Trophoblast cell (in vitro differentiated cells and primary cell): ENCODE data around the gene PRR5.

Source experiments
- DNase-seq, 2 donors: peaks; one replicate each; pipeline ENCODE4 v3.0.0-alpha.2; 2016
- H2AFZ ChIP-seq: 2 replicates; pipeline ENCODE4 v1.6.1; 2013; ENCODE audit warnings: low read length, moderate library complexity, mild to moderate bottlenecking; ENCODE audit not compliant: insufficient read depth, poor library complexity
- H2AK5ac ChIP-seq: 2 replicates; pipeline ENCODE4 v1.6.1; 2013; ENCODE audit warnings: mild to moderate bottlenecking, low read length
- H2BK120ac ChIP-seq: 2 replicates; pipeline ENCODE4 v1.6.1; 2013; ENCODE audit warnings: low read length, mild to moderate bottlenecking, moderate library complexity; ENCODE audit not compliant: insufficient read depth, poor library complexity
- H2BK12ac ChIP-seq: 2 replicates; pipeline ENCODE4 v1.6.1; 2013; ENCODE audit warnings: mild to moderate bottlenecking, low read length, moderate library complexity
- H2BK5ac ChIP-seq: 2 replicates; pipeline ENCODE4 v1.6.1; 2013; ENCODE audit warnings: low read length, low read depth, moderate library complexity, mild to moderate bottlenecking; ENCODE audit not compliant: poor library complexity
- H3K14ac ChIP-seq: 2 replicates; pipeline ENCODE4 v1.6.1; 2013; ENCODE audit warnings: mild to moderate bottlenecking, low read length
- H3K18ac ChIP-seq: 2 replicates; pipeline ENCODE4 v1.6.1; 2013; ENCODE audit warnings: mild to moderate bottlenecking, low read length
- H3K23ac ChIP-seq: 2 replicates; pipeline ENCODE4 v1.6.1; 2013; ENCODE audit warnings: low read length
- H3K27ac ChIP-seq: 2 replicates; pipeline ENCODE4 v1.5.1; 2013; ENCODE audit warnings: low read depth, mild to moderate bottlenecking, inconsistent platforms, low read length, moderate library complexity
- H3K27me3 ChIP-seq: 2 replicates; pipeline ENCODE4 v1.6.1; 2013; ENCODE audit warnings: inconsistent platforms, mild to moderate bottlenecking, low read length, moderate library complexity; ENCODE audit not compliant: insufficient read depth
- H3K36me3 ChIP-seq, 2 experiments: 1 replicate in 1 of 2; 2 replicates in 1 of 2; pipeline ENCODE4 v1.6.1; 2013; ENCODE audit warnings: low read length in 2 of 2, mild to moderate bottlenecking in 2 of 2, moderate library complexity in 1 of 2; ENCODE audit not compliant: insufficient read depth in 2 of 2, control insufficient read depth in 1 of 2
- H3K4ac ChIP-seq: 2 replicates; pipeline ENCODE4 v1.6.1; 2013; ENCODE audit warnings: low read depth, mild to moderate bottlenecking, low read length, moderate library complexity
- H3K4me1 ChIP-seq, 2 experiments: 1 replicate in 1 of 2; 2 replicates in 1 of 2; pipeline ENCODE4 v1.6.1; 2013; ENCODE audit warnings: low read length in 2 of 2, mild to moderate bottlenecking in 2 of 2, moderate library complexity in 1 of 2; ENCODE audit not compliant: insufficient read depth in 2 of 2, control insufficient read depth in 1 of 2
- H3K4me2 ChIP-seq: 2 replicates; pipeline ENCODE4 v1.6.1; 2013; ENCODE audit warnings: inconsistent platforms, mild to moderate bottlenecking, low read length, moderate library complexity
- H3K4me3 ChIP-seq: 2 replicates; pipeline ENCODE4 v1.5.1; 2013; ENCODE audit warnings: mild to moderate bottlenecking, low read depth, low read length, inconsistent platforms
- H3K79me1 ChIP-seq: one replicate; pipeline ENCODE4 v1.6.1; 2013; ENCODE audit warnings: low read length
- H3K79me2 ChIP-seq: 2 replicates; pipeline ENCODE4 v1.6.1; 2013; ENCODE audit warnings: low read length, mild to moderate bottlenecking; ENCODE audit not compliant: control insufficient read depth, insufficient read depth, poor library complexity
- H3K9ac ChIP-seq: 2 replicates; pipeline ENCODE4 v1.6.1; 2013; ENCODE audit warnings: mild to moderate bottlenecking, low read length
- H3K9me3 ChIP-seq: 2 replicates; pipeline ENCODE4 v1.6.1; 2013; ENCODE audit warnings: low read depth, mild to moderate bottlenecking, control low read depth, inconsistent platforms, low read length; ENCODE audit not compliant: insufficient read depth
- H4K12ac ChIP-seq: 2 replicates; pipeline ENCODE4 v1.6.1; 2013; ENCODE audit warnings: low read depth, mild to moderate bottlenecking, low read length, moderate library complexity
- H4K8ac ChIP-seq: 2 replicates; pipeline ENCODE4 v1.6.1; 2013; ENCODE audit warnings: low read depth, mild to moderate bottlenecking, low read length, moderate library complexity
- H4K91ac ChIP-seq: one replicate; pipeline ENCODE4 v1.6.1; 2013; ENCODE audit warnings: low read depth, mild to moderate bottlenecking, low read length, moderate library complexity
- whole genome bisulfite sequencing: extraction: QIAGEN DNeasy Blood & Tissue Kit; methylation state at CpG from one replicate; pipeline ENCODE4 v1.1.7; 2013; ENCODE audit warnings: missing lambda C conversion rate; ENCODE audit not compliant: insufficient read length, insufficient coverage; ENCODE audit errors: extremely low coverage; 5-methylcytosine and 5-hydroxymethylcytosine counted together

PRR5 gene

GRCh38 chr22:44752285-44753188 lies 50.5 kb downstream of the PRR5 start, which contains the start of gene ARHGAP8:
TSS of gene ARHGAP8 (plus strand) at chr22:44752575. CDS start at chr22:44786528, 33,953 bp downstream.
- Histone ChIP-seq H3K23ac (no peak within 1 kb of the TSS), H3K4me1 (peaks cover 26 to 29% of the 10 kb centered on the region in 2 experiments), H3K79me2 (peaks cover 16% of the 10 kb centered on the region), H4K91ac (peak within 1 kb of the TSS; percentile 83), H4K8ac (peak within 1 kb of the TSS; percentile 98), H3K9me3 (no peaks in the 10 kb centered on the region), H3K79me1 (peaks cover 26% of the 10 kb centered on the region), H3K4ac (peak within 1 kb of the TSS; percentile 92), H2BK5ac (peak within 1 kb of the TSS; percentile 77), H3K27me3 (no peaks in the 10 kb centered on the region), H3K18ac (peak within 1 kb of the TSS; percentile 81), H2BK12ac (peak within 1 kb of the TSS; percentile 52), H3K4me3 (peak within 1 kb of the TSS; percentile 77), H2AFZ (peak within 1 kb of the TSS; percentile 98), H3K27ac (peak within 1 kb of the TSS; percentile 55), H3K14ac (peak within 1 kb of the TSS; percentile 87), H4K12ac (peak within 1 kb of the TSS; percentile 64), H3K4me2 (peak within 1 kb of the TSS; percentile 97), H2AK5ac (peak within 1 kb of the TSS; percentile 30), H2BK120ac (peak within 1 kb of the TSS; percentile 52), H3K9ac (peak within 1 kb of the TSS; percentile 68), H3K36me3 (no peaks in the 10 kb centered on the region)
- peak in 1 of 2 donors; percentile 14 for DNase-seq
- WGBS: no CpG with 5 or more reads among the region's 78 CpGs

GRCh38 chr22:44753189-44754042 lies 51.4 kb downstream of the PRR5 start:
- H3K4ac ChIP-seq: peak overlapping the region; percentile 92
- peak overlapping the region; percentile 46 for H2BK12ac ChIP-seq
- peak overlapping the region; percentile 97 for H3K4me2 ChIP-seq
- no peaks in the 10 kb centered on the region for H3K9me3 ChIP-seq
- peak overlapping the region; percentile 83 for H3K14ac ChIP-seq
- H3K4me3 ChIP-seq: peak overlapping the region; percentile 30
- H2AFZ ChIP-seq: peak overlapping the region; percentile 59
- H3K27ac ChIP-seq: peak overlapping the region; percentile 55
- H3K9ac ChIP-seq: no peak overlapping the region
- no peaks in the 10 kb centered on the region for H3K27me3 ChIP-seq
- H3K23ac ChIP-seq: no peak overlapping the region
- peak in 1 of 2 donors; percentile 16 for DNase-seq
- H2BK120ac ChIP-seq: peak overlapping the region; percentile 52
- H4K12ac ChIP-seq: no peak overlapping the region
- H3K18ac ChIP-seq: peak overlapping the region; percentile 81
- peak overlapping the region; percentile 77 for H2BK5ac ChIP-seq
- H3K4me1 ChIP-seq: peaks cover 33 to 36% of the 10 kb centered on the region in 2 experiments
- H4K91ac ChIP-seq: peak overlapping the region; percentile 83
- peak overlapping the region; percentile 30 for H2AK5ac ChIP-seq
- H3K79me2 ChIP-seq: peaks cover 22% of the 10 kb centered on the region
- no CpG with 5 or more reads among the region's 29 CpGs for WGBS
- peak overlapping the region; percentile 81 for H4K8ac ChIP-seq
- peaks cover 29% of the 10 kb centered on the region for H3K79me1 ChIP-seq
- H3K36me3 ChIP-seq: no peaks in the 10 kb centered on the region

DNA sequence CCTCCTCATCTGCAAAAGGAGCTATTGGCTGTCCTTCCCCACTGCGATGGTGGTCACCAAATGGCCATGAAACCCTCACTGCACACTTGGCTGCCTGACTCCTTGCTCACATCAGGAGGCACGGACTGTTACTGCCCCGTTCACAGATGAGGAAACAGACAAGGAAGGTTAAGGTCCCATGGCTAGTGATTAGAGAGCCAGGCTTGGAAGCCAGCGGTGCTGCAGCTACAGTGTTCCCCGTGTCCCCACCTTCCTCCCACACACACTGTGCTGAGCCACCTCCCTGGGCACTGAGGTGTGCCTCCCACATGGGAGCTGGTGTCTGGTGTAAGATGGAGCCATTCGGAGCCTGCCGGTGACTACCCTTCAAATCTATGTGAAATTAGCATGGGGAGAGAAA lies 53.0 kb downstream of the PRR5 start:
- H2AFZ ChIP-seq: no peak overlapping the region
- no peak for DNase-seq
- H3K79me2 ChIP-seq: peaks cover 22% of the 10 kb centered on the region
- H3K18ac ChIP-seq: peak overlapping the region; percentile 58
- H3K79me1 ChIP-seq: peaks cover 36% of the 10 kb centered on the region
- H3K4me3 ChIP-seq: no peak overlapping the region
- no peak overlapping the region for H3K23ac ChIP-seq
- H3K4me2 ChIP-seq: peak overlapping the region; percentile 37
- H3K27me3 ChIP-seq: no peaks in the 10 kb centered on the region
- H3K14ac ChIP-seq: peak overlapping the region; percentile 69
- peaks cover 2% of the 10 kb centered on the region for H3K9me3 ChIP-seq
- peak overlapping the region; percentile 67 for H2BK120ac ChIP-seq
- H2BK5ac ChIP-seq: peak overlapping the region; percentile 23
- peak overlapping the region; percentile 56 for H3K4ac ChIP-seq
- peak overlapping the region; percentile 84 for H3K27ac ChIP-seq
- no CpG with 5 or more reads among the region's 7 CpGs for WGBS
- peaks cover 48 to 49% of the 10 kb centered on the region in 2 experiments for H3K4me1 ChIP-seq
- H2AK5ac ChIP-seq: peak overlapping the region; percentile 33
- H4K8ac ChIP-seq: peak overlapping the region; percentile 64
- no peak overlapping the region for H3K9ac ChIP-seq
- H2BK12ac ChIP-seq: peak overlapping the region; percentile 90
- H4K91ac ChIP-seq: peak overlapping the region; percentile 86
- H3K36me3 ChIP-seq: no peaks in the 10 kb centered on the region
- no peak overlapping the region for H4K12ac ChIP-seq

GRCh38 chr22:44755417-44755816 lies 53.4 kb downstream of the PRR5 start:
- Histone ChIP-seq H3K79me1 (peaks cover 36% of the 10 kb centered on the region), H4K8ac (peak overlapping the region; percentile 46), H3K79me2 (peaks cover 22% of the 10 kb centered on the region), H2AFZ (peak overlapping the region; percentile 56), H2AK5ac (peak overlapping the region; percentile 67), H2BK120ac (peak overlapping the region; percentile 81), H2BK12ac (peak overlapping the region; percentile 78), H3K14ac (peak overlapping the region; percentile 80), H3K18ac (peak overlapping the region; percentile 81), H3K9ac (no peak overlapping the region), H3K27ac (peak overlapping the region; percentile 84), H3K4me1 (peaks cover 52% of the 10 kb centered on the region in 2 experiments), H3K4ac (peak overlapping the region; percentile 41), H3K4me2 (peak overlapping the region; percentile 37), H3K23ac (no peak overlapping the region), H4K91ac (peak overlapping the region; percentile 81), H3K27me3 (no peaks in the 10 kb centered on the region), H4K12ac (no peak overlapping the region), H3K9me3 (peaks cover 2% of the 10 kb centered on the region), H2BK5ac (peak overlapping the region; percentile 87), H3K36me3 (no peaks in the 10 kb centered on the region), H3K4me3 (no peak overlapping the region)
- WGBS: no CpG with 5 or more reads among the region's 6 CpGs
- DNase-seq: no peak
